GM12865 (cell line): Measurements from ENCODE around the gene AKR1A1.

ENCODE experiments used
- DNase-seq: peaks from one replicate; pipeline ENCODE4 v3.0.0; 2010; ENCODE audit warnings: low read depth
- H3K4me3 ChIP-seq: 2 replicates; pipeline ENCODE4 v1.5.1; 2011; ENCODE audit warnings: mild to moderate bottlenecking, low read depth, low read length, control low read depth
- TF ChIP-seq, protein P1 (sequence below): IDR thresholded peaks from 2 replicates; pipeline ENCODE4 v1.5.1; 2011; ENCODE audit warnings: low read length, control low read depth, low read depth, inconsistent platforms; ENCODE audit not compliant: insufficient read depth; ENCODE audit errors: missing control alignments

The AKR1A1 gene

GRCh38 chr1:45550401-45551351 is at the start of gene AKR1A1:
Gene AKR1A1, plus strand, starts transcription at chr1:45550826. Its CDS starts 10,969 bp downstream, at chr1:45561795.
- TF ChIP-seq, protein P1, sequence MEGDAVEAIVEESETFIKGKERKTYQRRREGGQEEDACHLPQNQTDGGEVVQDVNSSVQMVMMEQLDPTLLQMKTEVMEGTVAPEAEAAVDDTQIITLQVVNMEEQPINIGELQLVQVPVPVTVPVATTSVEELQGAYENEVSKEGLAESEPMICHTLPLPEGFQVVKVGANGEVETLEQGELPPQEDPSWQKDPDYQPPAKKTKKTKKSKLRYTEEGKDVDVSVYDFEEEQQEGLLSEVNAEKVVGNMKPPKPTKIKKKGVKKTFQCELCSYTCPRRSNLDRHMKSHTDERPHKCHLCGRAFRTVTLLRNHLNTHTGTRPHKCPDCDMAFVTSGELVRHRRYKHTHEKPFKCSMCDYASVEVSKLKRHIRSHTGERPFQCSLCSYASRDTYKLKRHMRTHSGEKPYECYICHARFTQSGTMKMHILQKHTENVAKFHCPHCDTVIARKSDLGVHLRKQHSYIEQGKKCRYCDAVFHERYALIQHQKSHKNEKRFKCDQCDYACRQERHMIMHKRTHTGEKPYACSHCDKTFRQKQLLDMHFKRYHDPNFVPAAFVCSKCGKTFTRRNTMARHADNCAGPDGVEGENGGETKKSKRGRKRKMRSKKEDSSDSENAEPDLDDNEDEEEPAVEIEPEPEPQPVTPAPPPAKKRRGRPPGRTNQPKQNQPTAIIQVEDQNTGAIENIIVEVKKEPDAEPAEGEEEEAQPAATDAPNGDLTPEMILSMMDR = no peak
- peak within 1 kb of the TSS; percentile 73 for H3K4me3 ChIP-seq
- peak; percentile 94 for DNase-seq

- DNase-seq = no peak
- H3K4me3 ChIP-seq = no peak overlapping the region
- TF ChIP-seq, protein P1 = no peak
These were observed 49.1 kb upstream of the AKR1A1 start for GRCh38 chr1:45501505-45501859.

GRCh38 chr1:45503462-45504360 is 46.9 kb upstream of the AKR1A1 start:
- TF ChIP-seq, protein P1 = no peak
- peak; percentile 48 for DNase-seq
- no peak overlapping the region for H3K4me3 ChIP-seq

- TF ChIP-seq, protein P1 = no peak
- DNase-seq = no peak
- H3K4me3 ChIP-seq = no peak overlapping the region
These were observed 43.4 kb upstream of the AKR1A1 start for GRCh38 chr1:45507195-45507594.

DNA sequence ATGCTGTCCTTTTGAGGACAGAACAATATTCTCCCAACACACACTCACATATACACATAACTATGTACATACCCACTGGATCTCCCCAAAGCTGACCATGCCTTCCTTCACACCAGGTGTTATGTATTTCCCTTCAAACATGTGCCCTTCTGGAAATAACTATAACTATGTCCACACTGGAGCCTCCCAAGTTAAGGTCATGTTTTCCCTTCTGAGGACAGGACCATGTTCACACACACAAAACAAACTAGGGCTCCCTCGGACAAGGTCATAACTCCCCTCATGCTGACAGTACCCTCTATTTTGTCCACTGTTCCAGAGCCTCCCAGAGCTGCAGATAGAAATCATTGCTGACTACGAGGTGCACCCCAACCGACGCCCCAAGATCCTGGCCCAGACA is 42.7 kb upstream of the AKR1A1 start:
- TF ChIP-seq, protein P1 = no peak
- DNase-seq = no peak
- H3K4me3 ChIP-seq = no peak overlapping the region

DNA sequence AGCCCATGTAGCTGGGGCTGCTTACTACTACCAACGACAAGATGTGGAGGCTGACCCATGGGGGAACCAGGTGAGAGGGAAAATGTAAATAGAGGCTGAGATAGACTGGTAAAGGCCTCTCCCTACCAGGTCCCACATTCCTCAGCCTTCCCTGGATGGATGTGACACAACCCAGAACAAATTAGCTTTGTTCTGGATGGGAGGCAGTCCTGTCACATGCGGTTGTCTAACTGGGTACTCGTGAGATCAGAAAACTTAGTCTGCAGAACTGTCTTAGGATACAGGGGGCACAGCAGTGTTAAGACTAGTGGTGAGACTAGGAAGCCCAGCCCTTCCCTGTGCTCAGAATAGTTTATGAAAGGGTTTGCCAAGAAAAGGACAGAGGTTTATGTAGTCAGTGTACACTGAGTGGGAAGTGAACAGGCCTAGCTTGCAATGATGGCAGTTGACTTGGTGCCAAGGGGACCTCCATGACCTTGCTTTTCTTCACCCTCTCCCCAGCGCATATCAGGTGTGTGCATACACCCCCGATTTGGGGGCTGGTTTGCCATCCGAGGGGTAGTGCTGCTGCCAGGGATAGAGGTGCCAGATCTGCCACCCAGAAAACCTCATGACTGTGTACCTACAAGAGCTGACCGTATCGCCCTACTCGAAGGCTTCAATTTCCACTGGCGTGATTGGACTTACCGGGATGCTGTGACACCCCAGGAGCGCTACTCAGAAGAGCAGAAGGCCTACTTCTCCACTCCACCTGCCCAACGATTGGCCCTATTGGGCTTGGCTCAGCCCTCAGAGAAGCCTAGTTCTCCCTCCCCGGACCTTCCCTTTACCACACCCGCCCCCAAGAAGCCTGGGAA is 42.1 kb upstream of the AKR1A1 start:
- DNase-seq = no peak
- TF ChIP-seq, protein P1 = no peak
- no peak overlapping the region for H3K4me3 ChIP-seq
